ENCODE data around the gene TNFSF8.

DNA sequence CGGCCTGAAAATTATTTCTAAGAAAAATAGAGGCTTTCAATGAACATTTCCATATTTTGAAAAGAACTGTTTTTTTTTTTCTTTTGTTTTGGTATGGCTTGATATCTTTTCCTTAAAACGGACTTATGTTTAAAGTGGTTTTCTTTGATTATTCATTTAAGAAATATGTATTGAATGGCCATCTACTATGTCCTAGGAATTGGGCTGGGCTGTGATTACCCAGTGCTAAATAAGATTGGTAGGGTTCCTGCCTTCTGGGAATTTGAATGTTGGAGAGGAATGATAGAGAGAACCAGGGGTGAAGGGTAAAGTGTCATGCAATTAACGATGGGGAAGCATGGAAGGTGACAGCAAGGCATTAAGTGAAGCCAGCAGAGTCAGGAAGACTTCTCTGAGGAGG, 33.2 kb downstream of the TNFSF8 start:
- TF ChIP-seq REST (IDR thresholded peaks at IDR 0.05; ENCODE audit: insufficient read depth in 1 of 2, low read depth in 2 of 2, low read length in 1 of 2), result no peak
- no peak for TF ChIP-seq CTCF (IDR thresholded peaks at IDR 0.05)
- TF ChIP-seq SIN3A (IDR thresholded peaks at IDR 0.05; ENCODE audit: borderline replicate concordance, insufficient read depth, low read depth, low read length), result no peak
- no peak for TF ChIP-seq POLR2AphosphoS5 (IDR thresholded peaks at IDR 0.05; ENCODE audit: low read depth, low read length)
- no peak for TF ChIP-seq TCF7L2 (IDR thresholded peaks at IDR 0.05; ENCODE audit: low read depth, low read length)

Measured in Panc1 (cell line).